CD4-positive, alpha-beta T cell treated with Interleukin-6 at 100 ng/mL for 8 hours (primary cell): Measurements from ENCODE around the gene CDRT4.
"Not testable (repeated sequence)": the region's sequence is repeated elsewhere in the genome, so short reads cannot be mapped to it uniquely, and the experiment has no call there.

Experiments used
- DNase-seq: peaks from one replicate; pipeline ENCODE4 v3.0.0-alpha.2; 2020; ENCODE audit warnings: mixed read lengths, low spot score

CDRT4 gene

DNA sequence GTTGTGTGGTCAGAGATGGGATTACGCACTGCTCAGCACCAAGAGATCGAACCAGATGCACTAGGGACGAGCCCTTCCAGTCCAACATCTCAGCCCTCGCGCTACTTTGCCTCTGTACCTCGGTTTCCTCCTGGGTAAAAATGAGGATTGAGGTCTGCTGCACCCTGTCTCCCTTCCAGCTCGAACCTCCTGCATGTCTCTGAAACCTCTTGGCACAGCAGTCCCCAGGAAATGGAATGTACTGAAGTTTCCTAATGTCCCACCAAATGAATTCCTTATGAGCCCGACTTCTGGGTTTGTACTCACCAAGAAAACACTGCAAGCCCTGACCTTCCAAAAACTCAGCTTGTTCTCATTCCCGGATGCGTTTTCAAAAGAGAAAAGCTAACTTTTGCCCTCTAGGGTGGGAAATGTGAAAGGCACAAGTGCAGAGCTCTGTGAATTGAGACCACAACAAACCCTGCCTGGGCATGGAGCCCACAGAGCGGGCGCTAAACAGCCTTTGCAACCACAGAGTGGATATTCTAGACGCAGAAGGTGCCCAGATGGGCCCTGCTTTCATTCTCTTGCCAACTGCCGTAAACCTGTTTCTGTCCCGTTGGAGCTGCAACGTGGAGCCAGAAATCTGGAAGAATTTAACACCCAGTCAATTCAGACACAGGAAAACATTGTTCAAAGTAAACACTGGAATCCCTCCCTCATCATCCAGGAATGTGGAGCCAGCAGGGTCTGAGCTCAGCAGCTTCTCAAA, 10.3 kb downstream of the CDRT4 start:
- no peak for DNase-seq

DNA sequence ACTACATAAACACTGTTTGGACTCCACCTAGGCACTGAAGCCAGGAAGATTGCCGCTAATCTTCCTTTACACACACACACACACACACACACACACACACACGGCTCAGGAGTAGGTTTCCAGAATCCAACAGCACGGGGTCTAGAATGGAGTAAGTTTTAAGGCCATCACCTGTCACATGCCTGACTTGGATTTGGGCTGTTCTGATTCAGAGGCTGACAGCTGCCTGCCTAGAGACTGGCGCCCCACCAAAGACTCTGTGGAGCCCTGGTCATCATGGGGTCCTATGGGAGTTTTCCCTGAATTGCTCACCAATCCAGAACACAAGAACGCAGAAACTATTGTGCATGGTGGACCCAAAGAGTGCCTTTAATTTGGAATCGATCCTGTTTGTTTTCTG, 10.9 kb downstream of the CDRT4 start:
- no peak for DNase-seq

DNA sequence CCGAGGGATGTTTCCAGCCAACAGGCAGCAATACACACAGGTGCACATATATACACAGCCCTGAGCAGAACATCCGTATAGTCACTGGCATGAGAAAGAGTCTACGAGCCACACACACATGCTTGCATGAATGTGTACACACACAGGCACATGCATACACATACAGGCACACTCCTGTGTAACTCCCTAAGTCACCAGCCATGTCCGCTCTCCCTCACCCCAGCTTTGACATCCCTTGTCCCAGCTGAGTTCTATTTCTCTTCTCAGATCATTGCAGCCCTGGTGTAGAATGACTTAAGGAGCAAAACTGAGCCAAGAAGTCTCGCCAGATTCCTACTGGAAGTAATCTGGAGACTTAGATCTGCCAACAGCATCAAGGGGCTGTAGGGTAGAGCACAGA, 13.1 kb downstream of the CDRT4 start:
- DNase-seq: no peak

- no peak for DNase-seq
These were observed 13.6 kb downstream of the CDRT4 start for GRCh38 chr17:15453782-15454181.

- no peak for DNase-seq
These were observed 14.2 kb downstream of the CDRT4 start for GRCh38 chr17:15453246-15453645.

GRCh38 chr17:15452746-15453145, 14.7 kb downstream of the CDRT4 start:
- no peak for DNase-seq

- DNase-seq: no peak
These were observed 15.7 kb downstream of the CDRT4 start for GRCh38 chr17:15451680-15452079.

DNA sequence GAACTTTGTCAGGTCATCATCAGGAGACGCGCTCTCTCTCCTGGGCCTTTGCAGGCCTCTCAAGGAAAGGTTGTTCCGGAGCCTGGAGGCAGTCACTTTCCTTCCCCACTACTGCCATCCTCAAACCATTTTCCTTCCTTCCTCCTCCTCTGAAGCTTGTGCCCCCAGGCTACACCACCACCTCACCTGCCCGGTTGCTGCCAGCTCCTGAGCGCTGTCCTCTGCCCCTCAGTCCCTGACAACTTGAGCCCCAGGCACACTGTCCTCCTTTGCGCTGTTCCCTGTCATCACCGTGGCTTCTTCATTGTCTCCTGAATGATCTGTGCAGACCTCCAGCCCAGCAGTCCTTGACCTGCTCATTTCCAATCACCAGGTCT, 18.9 kb downstream of the CDRT4 start:
- no peak for DNase-seq

- DNase-seq: no peak
These were observed 19.4 kb downstream of the CDRT4 start for GRCh38 chr17:15447928-15448579.

GRCh38 chr17:15446036-15446435, 21.4 kb downstream of the CDRT4 start:
- DNase-seq: no peak

DNA sequence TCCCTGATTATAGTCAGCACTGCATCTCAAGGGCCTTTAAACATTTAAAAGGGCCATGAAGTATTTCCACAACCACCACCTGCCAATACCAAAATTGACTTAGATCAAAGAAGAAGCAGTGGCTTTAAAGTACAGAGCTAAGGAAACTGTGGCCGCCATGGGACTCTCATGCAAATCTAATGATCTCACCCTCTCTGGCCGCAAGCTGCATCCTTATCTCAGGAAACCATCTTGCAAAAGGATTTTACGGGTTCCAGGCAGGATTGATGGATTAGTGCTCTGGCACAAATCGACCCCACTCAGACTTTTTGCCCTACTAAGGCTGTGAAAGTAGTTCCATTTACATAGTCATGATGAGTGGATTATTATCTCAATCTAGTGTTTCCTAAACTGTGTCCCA, 22.6 kb downstream of the CDRT4 start:
- no peak for DNase-seq

GRCh38 chr17:15442311-15443180, 24.9 kb downstream of the CDRT4 start:
- DNase-seq: no peak

DNA sequence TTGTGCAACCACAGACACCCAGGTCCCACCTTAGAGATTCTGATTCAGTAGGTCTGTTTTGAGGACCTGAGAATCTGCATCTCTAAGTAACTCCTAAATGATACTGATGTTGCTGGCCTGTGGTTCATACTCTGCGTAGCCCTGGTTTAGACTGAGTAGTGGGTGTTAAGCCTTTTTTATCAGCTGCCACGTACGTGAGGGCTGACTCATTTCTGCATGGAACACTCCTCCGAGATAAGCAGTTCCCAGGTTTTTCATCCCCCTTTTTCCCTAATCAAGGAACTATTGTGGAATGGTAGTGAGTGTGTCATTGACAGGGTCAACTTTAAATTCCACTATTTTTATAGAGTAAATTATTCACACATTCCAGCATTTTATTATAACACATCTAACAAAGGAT, 26.1 kb downstream of the CDRT4 start:
- DNase-seq: no peak

DNA sequence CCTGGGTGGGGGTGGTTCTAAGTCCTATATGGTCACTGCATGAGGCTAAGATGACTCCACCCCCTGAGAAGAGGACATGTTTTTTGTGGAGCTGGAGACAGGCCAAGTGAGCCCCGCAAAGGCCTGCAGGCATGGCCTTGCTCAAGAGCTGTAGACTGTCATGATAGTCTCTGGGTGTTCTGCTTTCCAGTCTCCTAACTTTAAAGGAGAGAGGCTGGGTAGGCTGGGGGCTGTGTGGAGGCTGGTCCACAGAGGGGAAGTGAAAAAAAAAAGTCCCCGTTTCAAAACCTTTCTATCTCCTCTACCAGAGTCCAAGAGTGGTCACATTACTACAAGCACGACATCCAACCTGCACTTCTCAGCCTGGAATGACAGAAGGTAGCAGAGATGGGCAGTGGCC, 27.1 kb downstream of the CDRT4 start:
- no peak for DNase-seq

DNA sequence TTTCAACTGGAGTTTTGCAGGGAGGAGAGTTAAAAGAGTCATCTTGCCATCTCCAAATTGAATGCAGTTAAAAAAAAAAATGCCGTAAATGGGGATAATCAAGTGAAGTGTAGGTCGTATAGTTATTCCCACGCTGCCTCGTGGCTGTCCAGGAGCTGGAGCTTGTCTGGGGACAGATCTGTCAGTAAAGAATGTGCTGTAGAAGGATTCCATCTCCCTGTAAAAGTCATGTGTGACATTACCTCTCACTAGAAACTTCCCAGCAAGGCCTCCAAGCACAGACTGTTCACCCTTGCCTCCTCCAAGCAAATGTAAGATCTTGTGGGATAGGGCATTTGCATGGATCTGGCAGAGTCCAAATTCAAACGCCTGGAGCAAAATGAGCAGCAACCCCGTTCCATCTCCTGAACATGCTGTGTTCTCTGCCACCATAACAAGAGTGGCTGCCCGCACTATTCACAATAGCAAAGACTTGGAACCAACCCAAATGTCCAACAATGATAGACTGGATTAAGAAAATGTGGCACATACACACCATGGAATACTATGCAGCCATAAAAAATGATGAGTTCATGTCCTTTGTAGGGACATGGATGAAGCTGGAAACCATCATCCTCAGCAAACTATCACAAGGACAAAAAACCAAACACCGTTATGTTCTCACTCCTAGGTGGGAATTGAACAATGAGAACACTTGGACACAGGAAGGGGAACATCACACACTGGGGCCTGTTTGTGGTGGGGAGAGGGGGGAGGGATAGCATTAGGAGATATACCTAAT, 28.0 kb downstream of the CDRT4 start:
- DNase-seq: not testable (repeated sequence)

DNA sequence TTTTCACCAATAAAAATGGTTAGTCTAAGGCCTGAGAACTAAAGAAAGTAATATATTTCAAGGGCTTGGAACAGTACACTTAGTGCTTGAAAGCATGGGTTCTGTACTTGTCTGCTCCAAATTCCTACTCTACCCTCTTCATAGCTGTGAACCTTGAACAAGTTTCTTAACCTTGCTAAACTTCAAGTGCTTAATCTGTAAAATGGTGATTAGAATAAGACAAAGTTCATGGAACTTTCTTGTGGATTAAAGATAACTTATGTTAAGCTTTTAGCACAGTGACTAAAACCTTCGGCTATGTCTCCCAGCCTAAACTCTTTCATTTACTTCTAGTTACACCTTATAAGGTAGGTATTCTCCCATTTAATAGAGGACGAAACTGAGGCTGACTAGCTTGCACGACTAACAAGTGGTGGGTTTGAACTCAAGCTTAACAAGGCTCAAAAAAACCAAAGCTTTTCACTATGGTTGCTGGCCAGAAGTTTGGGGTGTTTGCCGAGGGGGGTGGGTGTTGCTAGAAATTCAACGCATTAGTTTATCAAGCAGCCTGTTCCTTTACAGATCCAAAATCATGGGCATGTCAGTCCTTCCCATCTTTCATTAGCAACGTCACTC, 28.8 kb downstream of the CDRT4 start:
- DNase-seq: no peak

GRCh38 chr17:15437303-15437635, 30.2 kb downstream of the CDRT4 start:
- no peak for DNase-seq

DNA sequence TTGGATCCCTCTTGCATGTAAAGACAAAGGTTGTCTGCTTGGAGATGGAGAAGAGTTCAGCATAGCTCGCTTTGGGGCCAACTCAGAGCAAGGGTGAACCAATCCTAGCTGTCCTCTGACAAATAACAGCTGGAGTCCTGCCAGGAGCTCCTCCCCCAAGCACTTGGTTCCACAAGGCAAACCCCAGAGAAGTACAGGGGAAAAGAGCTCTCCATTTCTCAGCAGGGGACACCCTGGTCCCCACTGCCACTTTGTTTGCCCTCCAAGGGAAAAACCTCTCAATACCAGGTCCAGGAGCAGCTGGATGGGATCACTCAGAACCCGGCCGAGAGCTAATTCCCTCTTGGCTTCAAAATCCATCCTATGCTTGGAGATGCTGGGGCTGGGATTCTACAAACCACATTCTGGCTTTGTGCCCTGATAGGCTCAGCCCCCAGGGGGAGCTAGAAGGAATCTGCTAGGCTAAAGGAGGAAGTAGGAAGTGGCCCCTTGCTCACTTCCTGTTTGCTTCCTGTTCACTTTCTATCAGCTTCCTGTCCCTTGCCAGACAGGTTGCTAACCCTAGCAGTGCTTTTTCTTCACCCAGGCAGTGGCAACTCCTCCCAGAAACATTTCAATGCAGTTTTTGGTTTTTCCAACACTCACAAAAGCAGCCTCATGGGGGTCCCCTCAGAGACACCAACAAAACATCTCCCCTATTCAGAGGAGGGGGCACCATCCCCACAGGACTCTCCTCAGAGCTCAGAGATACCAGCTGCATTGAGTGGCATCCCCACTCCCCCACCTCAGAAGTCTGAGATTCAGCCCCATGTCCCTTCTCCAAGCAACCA, 30.7 kb downstream of the CDRT4 start:
- DNase-seq: peak; percentile 40

- no peak for DNase-seq
These were observed 32.5 kb downstream of the CDRT4 start for GRCh38 chr17:15434956-15435355.

DNA sequence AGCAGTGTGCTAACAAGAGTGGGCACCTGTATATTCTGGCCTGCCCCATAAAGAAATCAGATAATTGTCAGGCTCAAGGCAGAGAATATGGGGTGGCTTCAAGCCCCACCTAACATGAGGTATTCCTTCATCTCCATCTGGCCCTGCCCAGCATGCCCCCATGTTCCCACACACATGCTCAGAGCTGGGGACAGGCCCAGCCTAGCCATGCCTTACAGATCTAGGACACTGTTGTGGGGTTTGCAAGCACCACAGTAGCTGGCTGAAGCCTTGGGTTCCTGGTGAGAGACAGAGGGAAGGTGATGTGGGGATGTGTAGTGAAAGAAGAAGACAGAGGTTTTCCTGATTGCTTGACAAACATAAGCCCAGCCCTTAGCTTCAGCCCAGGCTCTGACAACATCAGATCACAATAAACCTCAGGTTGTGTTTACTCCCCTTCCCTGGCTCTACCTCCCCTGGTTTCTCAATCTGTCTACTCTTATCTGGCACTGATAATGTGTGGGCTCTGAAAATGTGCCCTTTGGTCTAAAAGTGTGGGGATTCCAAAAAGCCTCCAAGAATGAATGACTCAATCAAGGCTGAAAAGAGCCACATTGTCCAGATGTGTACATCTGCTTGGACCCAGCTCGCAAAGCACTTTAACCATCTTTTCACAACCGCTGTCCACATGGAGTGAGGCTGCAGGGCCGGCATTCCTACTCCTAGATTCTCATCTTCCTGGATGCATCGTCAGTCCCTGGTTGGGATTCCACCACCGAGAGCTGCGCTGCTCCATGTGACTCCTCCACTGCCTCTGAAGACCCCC, 34.4 kb downstream of the CDRT4 start:
- DNase-seq: no peak
